Measurements from ENCODE around the gene DIRAS1. TPM values are rescaled to one million over a fixed set of nuclear protein-coding genes. Genes with fewer than 3 reads are reported as not detected.

Gene DIRAS1
- total and polyA plus RNA-seq, 2 of the 4 experiments (the other 2 are of a cell fraction) = 1.4 to 10.3 TPM

GRCh38 chr19:2751438-2751830, 30.3 kb upstream of the DIRAS1 start:
- Histone ChIP-seq H2BK120ac (ENCODE audit: low read depth, low read length) (no peak overlapping the region), H3K9me3 (ENCODE audit: control insufficient read depth, insufficient read depth, low read length) (no peaks in the 10 kb centered on the region), H4K20me1 (ENCODE audit: insufficient read depth, low read length) (no peaks in the 10 kb centered on the region), H3K4me3 (ENCODE audit: insufficient read depth, low read depth, low read length) (no peak overlapping the region), H2AK5ac (ENCODE audit: low read depth, low read length) (no peak overlapping the region), H3K4ac (ENCODE audit: low read depth, low read length) (no peak overlapping the region), H3K23ac (ENCODE audit: low read depth, low read length) (no peak overlapping the region), H2AFZ (replicated peaks; ENCODE audit: low read length, poor library complexity) (no peak overlapping the region), H4K5ac (ENCODE audit: low read depth, low read length) (no peak overlapping the region), H3K27me3 (ENCODE audit: control insufficient read depth, insufficient read depth, low read length) (no peaks in the 10 kb centered on the region; the same call in 1 of the 2 replicates), H3K27ac (ENCODE audit: insufficient read depth, low read length) (no peak overlapping the region), H2AK9ac (replicated peaks; ENCODE audit: low read depth, low read length, poor library complexity) (no peak overlapping the region), H4K91ac (ENCODE audit: insufficient read depth, low read depth, low read length) (no peak overlapping the region), H3K79me1 (ENCODE audit: low read depth in 1 of 2, low read length in 2 of 2) (no peaks in the 10 kb centered on the region; a peak in 1 of 4 replicates), H2BK15ac (ENCODE audit: low read depth, low read length) (no peak overlapping the region), H2BK20ac (ENCODE audit: low read depth, low read length) (no peak overlapping the region), H3K36me3 (ENCODE audit: control insufficient read depth, insufficient read depth, low read length) (peaks cover 22% of the 10 kb centered on the region), H3K9me1 (ENCODE audit: insufficient read depth, low read length) (no peaks in the 10 kb centered on the region), H3K56ac (ENCODE audit: extremely low read depth, insufficient read depth, low read length) (no peak overlapping the region), H3K4me2 (ENCODE audit: low read depth, low read length) (no peak overlapping the region), H3K4me1 (ENCODE audit: control insufficient read depth, insufficient read depth, low read length) (no peaks in the 10 kb centered on the region), H4K8ac (ENCODE audit: low read depth in 2 of 2, low read length in 2 of 2) (no peak overlapping the region), H3K18ac (ENCODE audit: low read depth, low read length) (no peak overlapping the region), H3K14ac (replicated peaks; ENCODE audit: low read depth, low read length) (no peak overlapping the region), H3K9ac (ENCODE audit: low read depth, low read length) (no peak overlapping the region), H2BK5ac (ENCODE audit: low read depth, low read length, poor library complexity, severe bottlenecking) (no peak overlapping the region)
- DNase-seq (no peak), ATAC-seq (ENCODE audit: low read depth) (no peak)
- dilution Hi-C loops (cut with HindIII; ENCODE audit: low sequenced_read_pairs, unreplicated experiment) = no loop called here
- ChIA-PET CTCF (no interaction called here), POLR2A (ENCODE audit: unreplicated experiment) (no interaction called here)
- intact Hi-C loops (cut with micrococcal nuclease) = no loop called here
- TF ChIP-seq NFE2L2 (IDR thresholded peaks at IDR 0.05; ENCODE audit: low read depth, low read length) = no peak
- TF ChIP-seq CHD1 (IDR thresholded peaks at IDR 0.05; ENCODE audit: low read depth, low read length) = no peak
- no TSS peak for BruUV-seq (replicated peaks)
- 87% methylated on average over 11 of the region's 21 CpGs; no CpG with 5 or more reads in 1 of the 2 experiments for WGBS, 2 experiments (ENCODE audit: extremely low coverage in 2 of 2, insufficient read length in 1 of 2)
- in situ Hi-C loops (cut with MboI; ENCODE audit: low sequenced_read_pairs) = no loop called here
